GM19468 (cell line): ENCODE results near the gene FNDC4.
"Not testable (repeated sequence)": the region's sequence is repeated elsewhere in the genome, so short reads cannot be mapped to it uniquely, and the experiment has no call there.

Source experiments
- ATAC-seq: cut with Tn5 transposase; IDR thresholded peaks from one replicate; pipeline ENCODE4 v1.9.1; 2021; ENCODE audit warnings: mild to moderate bottlenecking, moderate library complexity, moderate number of reproducible peaks; ENCODE audit not compliant: unreplicated experiment; ENCODE audit errors: extremely low read depth

FNDC4 gene

DNA sequence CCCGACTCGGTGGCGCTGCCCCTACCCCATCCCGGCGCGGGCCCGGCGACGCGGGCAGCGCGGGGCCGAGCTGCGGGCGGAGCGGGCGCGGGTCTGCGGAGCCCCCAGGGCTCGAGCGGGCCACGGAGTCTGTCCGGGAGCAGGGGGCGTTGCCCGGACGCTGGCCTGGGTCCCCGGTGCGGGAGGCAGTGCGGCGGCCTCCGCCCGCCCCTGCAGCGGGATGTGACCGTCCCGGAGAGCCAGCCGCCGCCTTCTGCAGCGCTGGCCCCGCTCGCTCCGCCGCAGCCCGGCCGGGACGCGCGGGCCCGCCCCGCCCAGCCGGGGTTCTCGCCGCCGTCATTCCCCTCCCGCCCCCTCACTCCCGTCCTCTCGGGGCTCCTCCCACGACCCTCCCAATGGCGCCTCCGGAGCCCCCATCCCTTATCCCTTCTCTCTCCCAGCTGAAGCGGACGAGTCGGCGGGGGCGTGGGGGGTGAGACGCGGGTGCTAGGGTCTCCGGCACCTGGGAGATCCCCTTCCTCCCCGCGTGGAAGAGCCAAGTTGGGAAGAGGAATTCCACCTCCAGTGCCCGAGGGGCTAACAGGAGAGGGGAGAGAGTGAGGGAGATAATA lies at the start of gene FNDC4:
Gene FNDC4, minus strand, starts transcription at position 257 of the 611 bp plus-strand sequence. CDS start 521 bp downstream, outside the sequence.
- ATAC-seq = no peak

DNA sequence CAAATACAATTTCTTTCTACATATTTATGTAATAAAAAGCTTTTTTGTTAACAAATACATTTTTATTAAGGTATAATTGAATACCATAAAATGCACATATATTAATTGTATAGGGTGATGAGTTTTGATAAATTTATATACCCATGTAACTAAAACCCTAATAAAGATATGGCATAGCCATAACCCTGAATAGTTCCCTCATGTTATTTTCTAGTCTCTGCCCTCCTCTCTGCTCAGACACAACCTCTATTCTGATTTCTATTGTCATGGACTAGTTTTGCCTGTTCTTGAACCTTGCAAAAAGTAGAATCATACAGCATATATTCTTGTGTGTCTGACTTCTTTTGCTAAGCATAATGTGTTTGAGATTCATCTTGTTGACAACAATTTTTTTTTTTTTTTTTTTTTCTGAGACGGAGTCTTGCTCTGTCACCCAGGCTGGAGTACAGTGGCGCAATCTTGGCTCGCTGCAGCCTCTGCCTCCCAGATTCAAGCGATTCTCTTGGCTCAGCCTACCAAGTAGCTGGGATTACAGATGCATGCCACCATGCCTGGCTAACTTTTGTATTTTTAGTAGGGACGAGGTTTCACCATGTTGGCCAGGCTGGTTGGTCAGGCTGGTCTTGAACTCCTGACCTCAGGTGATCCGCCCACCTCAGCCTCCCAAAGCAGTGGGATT lies 49.3 kb upstream of the FNDC4 start:
- ATAC-seq = no peak

DNA sequence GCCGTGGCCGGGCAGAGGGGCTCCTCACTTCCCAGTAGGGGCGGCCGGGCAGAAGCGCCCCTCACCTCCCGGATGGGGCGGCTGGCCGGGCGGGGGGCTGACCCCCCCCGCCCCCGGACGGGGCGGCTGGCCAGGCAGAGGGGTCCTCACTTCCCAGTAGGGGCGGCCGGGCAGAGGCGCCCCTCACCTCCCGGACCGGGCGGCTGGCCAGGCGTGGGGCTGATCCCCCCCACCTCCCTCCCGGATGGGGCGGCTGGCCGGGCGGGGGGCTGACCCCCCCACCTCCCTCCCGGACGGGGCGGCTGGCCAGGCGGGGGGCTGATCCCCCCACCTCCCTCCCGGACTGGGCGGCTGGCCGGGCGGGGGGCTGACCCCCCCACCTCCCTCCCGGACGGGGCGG lies 44.6 kb upstream of the FNDC4 start:
- not testable (repeated sequence) for ATAC-seq

DNA sequence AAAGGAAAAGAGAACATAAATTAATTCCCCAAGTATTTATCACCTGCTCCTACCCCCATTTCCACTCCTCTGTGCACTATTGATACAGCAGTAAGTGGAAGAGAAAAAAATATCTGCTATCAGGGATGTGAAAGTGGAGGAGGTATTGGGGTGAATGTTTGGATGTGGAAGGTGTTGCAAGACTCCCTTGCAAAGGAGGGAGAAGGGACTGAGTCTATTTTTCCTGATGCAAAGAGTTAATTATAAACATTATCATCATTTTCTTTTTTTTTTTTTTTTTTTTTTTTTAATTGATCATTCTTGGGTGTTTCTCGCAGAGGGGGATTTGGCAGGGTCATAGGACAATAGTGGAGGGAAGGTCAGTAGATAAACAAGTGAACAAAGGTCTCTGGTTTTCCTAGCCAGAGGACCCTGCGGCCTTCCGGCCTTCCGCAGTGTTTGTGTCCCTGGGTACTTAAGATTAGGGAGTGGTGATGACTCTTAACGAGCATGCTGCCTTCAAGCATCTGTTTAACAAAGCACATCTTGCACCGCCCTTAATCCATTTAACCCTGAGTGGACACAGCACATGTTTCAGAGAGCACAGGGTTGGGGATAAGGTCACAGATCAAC lies 43.9 kb upstream of the FNDC4 start:
- ATAC-seq = not testable (repeated sequence)

GRCh38 chr2:27537287-27537686 lies 42.3 kb upstream of the FNDC4 start:
- ATAC-seq = no peak

DNA sequence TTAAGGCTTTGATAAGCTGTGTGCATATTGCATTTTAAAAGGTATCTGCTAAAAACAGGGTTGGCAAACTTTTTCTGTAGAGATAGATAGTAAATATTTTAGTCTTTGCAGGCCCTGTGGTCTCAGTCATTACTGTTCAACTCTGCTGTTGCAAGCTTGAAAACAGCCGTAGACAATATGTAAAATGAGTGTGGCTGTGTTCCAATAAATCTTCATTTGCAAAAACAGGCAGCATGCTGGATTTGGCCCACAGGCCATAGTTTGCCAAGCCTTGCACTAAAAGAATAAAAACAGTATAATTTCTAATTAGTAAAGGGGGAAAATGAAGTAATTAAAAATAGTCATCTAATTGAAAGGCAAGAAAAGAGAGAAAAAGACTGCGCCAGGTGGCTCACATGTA lies 37.0 kb upstream of the FNDC4 start:
- no peak for ATAC-seq

DNA sequence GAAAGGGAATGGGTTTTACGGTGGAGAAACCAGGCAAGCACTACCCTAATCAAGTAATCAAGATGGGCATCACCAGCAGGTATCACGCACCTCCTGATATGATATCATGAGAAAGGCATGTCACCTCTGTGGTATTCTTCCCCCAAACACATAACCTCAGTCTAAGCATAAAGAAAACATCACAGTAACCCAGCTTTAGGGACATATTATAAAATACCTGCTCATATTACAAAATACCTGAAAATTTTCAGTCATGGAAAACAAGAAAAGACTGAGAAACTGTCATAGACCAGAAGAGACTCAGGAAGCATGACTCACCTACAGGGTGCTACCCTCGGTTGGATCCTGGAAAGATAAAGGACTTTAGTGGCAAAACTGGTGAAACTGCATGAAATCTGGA lies 32.2 kb upstream of the FNDC4 start:
- ATAC-seq = no peak

GRCh38 chr2:27522400-27522945 lies 27.5 kb upstream of the FNDC4 start:
- no peak for ATAC-seq

DNA sequence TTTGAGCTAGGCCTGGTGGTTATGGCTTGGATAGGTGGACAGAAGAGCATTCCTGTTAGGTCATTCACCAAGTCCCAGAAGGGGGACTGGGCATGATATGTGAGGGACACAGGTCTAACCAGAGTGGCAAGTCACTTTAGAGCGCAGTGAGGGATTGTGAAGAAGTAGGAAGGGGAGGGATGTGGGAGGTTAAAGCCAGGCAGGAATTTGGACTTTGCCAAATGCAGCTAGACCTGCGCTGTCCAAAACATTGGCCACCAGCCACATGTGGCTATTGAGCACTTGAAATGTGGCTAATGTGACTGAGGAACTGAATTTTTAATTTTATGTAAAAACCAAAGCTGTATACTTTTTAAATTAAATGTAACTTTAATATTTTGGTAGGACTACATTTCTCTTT lies 25.3 kb upstream of the FNDC4 start:
- no peak for ATAC-seq

- no peak for ATAC-seq
These were observed 23.7 kb upstream of the FNDC4 start for GRCh38 chr2:27518782-27519113.

- no peak for ATAC-seq
These were observed 23.2 kb upstream of the FNDC4 start for GRCh38 chr2:27518113-27518781.

GRCh38 chr2:27509326-27509725 lies 14.3 kb upstream of the FNDC4 start:
- ATAC-seq = no peak

DNA sequence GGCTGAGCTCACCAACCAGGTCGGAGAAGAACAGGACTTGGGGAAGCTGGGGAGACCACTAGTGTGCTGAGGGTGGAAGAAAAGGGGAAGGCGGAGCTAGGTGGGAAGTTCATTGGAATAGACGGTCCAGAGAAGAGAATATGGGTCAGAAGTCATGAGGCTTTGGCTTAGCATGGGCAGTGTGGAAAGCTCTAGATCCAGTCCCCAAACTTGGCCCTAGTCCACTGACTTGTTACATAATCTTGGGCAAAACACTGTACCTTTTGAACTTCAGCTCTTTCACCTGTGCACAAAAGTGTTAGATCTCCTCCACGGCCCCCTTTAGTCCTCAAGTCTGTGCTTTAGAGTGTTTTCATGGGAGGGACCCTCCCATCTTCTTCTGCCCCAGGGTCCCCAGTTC lies 12.3 kb upstream of the FNDC4 start:
- ATAC-seq = no peak

GRCh38 chr2:27506587-27506986 lies 11.6 kb upstream of the FNDC4 start:
- no peak for ATAC-seq

GRCh38 chr2:27502142-27502541 lies 7.1 kb upstream of the FNDC4 start:
- ATAC-seq = no peak

DNA sequence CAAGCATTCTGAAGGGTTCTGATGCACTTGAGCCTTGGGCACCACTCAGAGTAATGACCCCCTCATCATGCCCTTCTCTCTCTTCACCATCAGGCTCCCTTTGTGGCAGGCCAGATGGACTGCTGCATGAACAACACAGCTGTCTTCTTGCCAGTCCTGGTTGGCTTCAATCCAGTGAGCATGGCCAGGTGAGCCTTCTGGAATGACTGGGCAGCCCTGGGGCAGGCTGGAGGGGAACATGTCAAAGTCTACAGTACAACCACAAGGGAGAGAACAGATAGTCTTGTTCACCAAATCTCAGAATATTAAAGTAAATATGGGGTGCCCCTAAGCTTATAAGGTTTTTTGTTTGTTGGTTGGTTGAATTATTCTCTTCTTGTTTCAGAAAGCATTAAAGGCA lies 6.0 kb upstream of the FNDC4 start:
- no peak for ATAC-seq

DNA sequence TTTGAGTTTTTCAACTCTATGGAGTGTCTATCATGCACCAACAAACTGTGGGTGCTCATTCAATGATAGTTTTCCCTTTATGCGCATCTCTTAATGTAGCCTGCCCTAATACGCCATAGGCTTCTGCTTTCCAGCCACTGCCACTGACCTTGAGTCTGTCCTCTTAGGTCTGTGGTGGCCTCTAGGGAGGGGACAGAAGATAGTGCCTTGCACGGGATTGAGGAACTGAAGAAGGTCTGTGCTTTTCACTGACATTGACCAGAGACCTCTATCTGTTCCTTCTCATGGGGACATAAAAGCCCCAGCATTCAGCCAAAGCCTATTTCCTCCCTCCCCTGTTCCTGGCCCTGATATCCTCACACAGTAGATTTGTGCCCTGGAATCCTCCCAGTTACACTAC lies 4.0 kb upstream of the FNDC4 start:
- no peak for ATAC-seq

DNA sequence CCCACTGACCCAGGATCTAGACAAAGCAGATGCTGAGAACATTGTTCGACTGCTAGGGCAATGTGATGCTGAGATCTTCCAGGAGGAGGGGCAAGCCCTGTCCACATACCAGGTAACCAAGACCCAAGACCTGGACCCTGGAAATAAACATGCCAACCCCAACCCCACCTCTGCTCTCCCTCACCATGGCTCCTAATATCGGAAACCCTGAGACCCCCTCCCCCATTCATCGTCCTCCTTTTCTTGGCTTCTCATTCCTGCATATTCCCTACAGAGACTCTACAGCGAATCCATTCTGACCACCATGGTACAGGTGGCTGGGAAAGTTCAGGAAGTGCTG lies 2.3 kb upstream of the FNDC4 start:
- ATAC-seq = no peak

GRCh38 chr2:27496357-27497287 lies 1.6 kb upstream of the FNDC4 start, which contains the start of gene GCKR:
TSS of gene GCKR (plus strand) at chr2:27496839. CDS start at chr2:27496905, 66 bp downstream.
- no peak for ATAC-seq

DNA sequence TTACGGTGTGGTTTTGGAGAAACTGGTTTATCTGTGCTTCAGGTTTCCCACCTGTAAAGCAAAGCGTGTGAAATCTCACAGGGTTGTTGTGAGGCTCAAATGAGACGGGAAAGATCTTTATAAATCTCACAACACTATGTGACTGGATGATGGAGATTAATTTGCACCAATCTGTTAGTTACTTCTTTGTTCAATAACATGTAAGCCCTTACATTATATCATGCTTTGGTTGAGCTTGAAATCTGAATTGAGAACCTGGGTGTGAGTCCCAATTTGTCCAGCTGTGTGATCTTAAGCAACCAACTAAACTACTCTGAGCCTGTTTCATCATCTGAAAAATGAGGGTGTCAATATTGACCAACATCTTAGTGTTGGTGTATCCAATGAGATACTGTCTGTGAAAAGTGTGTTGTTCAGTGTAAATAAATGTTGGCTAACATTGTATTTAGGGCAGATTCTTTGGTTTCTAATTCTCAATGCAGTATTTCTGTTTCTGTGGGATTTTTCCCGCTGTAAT lies 898 bp upstream of the FNDC4 start:
- ATAC-seq = no peak
